BE2C (cell line): Measurements from ENCODE around the gene PODXL2.

ENCODE experiments used
- DNase-seq: peaks from one replicate; pipeline ENCODE4 v3.0.0-alpha.2; 2020
- H3K27me3 ChIP-seq: fragments of 250-450 bp; sonication (Bioruptor Pico); 2 replicates; pipeline ENCODE4 v1.5.1; 2020; ENCODE audit warnings: mild to moderate bottlenecking
- H3K36me3 ChIP-seq: fragments of 250-450 bp; sonication (Bioruptor Pico); 2 replicates; pipeline ENCODE4 v1.5.1; 2020; ENCODE audit warnings: mild to moderate bottlenecking
- H3K4me1 ChIP-seq: fragments of 250-450 bp; sonication (Bioruptor Pico); 2 replicates; pipeline ENCODE4 v1.5.1; 2020
- H3K4me3 ChIP-seq: 2 replicates; pipeline ENCODE4 v1.5.1; 2011; ENCODE audit warnings: low read depth, low read length
- H3K9me3 ChIP-seq: fragments of 250-450 bp; sonication (Bioruptor Pico); 2 replicates; pipeline ENCODE4 v1.5.1; 2020
- TF ChIP-seq, protein P1 (sequence below): IDR thresholded peaks from 2 replicates; pipeline ENCODE4 v1.5.1; 2012; ENCODE audit warnings: mild to moderate bottlenecking, low read depth, low read length

PODXL2 gene

DNA sequence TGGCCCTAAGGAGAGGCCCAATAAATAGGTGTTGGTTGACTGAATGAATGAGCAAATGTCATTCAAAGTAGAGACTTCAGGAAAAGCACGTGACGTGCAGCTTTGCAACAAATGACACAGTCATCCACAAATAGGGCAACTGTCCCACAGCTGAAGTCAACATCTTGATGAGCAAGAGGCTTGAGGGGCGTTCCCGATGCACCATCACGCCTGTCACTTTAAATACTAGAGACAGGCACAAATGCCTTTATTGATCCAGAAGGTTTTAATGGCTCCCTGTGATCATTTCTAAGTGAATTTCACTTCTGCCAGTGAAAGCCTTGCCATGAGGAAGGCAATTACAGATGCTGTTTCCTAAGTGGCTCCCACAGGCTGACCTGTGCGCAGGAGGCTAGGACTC is 87.4 kb downstream of the PODXL2 start:
- no peaks in the 10 kb centered on the region for H3K4me1 ChIP-seq
- no peaks in the 10 kb centered on the region for H3K9me3 ChIP-seq
- H3K36me3 ChIP-seq, result no peaks in the 10 kb centered on the region
- no peak overlapping the region for H3K4me3 ChIP-seq
- TF ChIP-seq, protein P1, sequence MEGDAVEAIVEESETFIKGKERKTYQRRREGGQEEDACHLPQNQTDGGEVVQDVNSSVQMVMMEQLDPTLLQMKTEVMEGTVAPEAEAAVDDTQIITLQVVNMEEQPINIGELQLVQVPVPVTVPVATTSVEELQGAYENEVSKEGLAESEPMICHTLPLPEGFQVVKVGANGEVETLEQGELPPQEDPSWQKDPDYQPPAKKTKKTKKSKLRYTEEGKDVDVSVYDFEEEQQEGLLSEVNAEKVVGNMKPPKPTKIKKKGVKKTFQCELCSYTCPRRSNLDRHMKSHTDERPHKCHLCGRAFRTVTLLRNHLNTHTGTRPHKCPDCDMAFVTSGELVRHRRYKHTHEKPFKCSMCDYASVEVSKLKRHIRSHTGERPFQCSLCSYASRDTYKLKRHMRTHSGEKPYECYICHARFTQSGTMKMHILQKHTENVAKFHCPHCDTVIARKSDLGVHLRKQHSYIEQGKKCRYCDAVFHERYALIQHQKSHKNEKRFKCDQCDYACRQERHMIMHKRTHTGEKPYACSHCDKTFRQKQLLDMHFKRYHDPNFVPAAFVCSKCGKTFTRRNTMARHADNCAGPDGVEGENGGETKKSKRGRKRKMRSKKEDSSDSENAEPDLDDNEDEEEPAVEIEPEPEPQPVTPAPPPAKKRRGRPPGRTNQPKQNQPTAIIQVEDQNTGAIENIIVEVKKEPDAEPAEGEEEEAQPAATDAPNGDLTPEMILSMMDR, result no peak
- no peak for DNase-seq
- no peaks in the 10 kb centered on the region for H3K27me3 ChIP-seq

DNA sequence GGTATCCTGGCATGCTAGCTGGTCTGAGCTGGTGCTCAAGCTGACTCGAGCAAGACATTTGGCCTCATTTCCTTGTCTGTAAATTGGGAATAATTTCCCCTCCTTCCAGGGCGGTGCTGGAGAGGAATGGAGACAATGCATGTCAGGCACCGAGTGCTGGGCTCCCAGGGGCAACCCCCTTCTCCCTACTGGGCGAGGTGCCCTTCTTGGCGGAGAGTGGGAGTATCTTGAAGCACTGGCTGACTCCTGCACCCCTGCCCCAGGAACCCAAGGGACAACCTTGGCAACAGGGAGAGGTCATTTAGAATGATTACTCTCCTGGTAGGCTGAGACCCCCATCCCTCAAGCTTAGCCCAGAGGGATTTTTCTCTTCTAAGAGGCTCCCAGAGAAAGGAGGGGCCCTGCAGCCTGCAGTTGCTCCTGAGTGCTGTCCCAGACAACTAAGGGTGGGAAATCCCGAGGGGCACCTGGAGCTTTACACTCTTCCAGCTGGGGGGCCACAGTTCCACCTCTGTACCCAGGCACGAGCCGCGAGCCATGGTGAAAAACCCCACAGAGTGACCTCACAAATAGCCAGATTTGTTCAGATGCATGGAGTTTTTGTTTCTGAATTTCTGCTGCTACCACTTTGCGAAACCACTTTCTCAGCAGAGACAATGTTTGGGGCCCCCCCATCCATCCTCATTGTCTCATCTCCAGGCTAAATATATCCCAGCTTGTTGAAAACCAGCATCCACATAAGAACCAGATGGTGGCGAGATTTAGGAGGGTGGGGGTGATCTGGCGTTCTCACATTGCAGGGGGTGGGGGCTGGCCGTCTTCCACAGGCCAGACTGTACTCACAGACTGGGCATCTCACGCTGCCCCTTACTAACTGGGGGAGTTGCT is 88.6 kb downstream of the PODXL2 start:
- Histone ChIP-seq H3K27me3 (no peaks in the 10 kb centered on the region), H3K4me3 (no peak overlapping the region), H3K4me1 (no peaks in the 10 kb centered on the region), H3K9me3 (no peaks in the 10 kb centered on the region), H3K36me3 (no peaks in the 10 kb centered on the region)
- DNase-seq, result no peak
- TF ChIP-seq, protein P1, result no peak

DNA sequence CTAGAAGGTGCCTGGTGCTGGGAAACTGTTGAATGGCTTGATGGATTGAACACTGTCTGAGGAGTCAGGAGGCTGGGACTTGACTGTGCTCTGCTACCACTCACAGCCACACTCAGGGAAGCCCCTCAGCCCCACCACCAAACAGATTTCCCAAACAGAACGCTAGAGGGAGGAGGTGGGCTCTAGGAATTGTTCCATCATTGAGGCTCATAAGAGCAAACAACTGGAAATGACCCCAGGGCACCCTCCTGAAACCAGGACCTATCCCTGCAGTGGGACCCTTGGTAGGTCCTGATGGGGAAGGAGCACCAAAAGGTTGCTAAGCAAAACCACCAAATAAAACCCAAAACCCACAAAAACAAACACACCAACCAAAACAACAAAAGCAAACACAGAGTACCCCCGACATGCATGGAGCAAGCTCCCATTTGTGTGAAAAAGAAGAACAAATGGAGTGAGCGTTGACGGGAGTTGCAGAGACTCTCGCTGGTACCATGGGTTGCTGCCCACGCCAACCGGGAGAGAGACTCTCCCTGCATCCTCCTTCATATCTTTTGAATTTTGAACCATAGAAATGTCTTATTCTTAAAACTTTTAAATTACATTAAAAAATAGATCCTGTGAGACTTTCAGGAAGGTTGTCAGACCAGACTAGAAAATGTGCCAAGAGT is 89.4 kb downstream of the PODXL2 start:
- TF ChIP-seq, protein P1, result peak; percentile 55
- Histone ChIP-seq H3K27me3 (no peaks in the 10 kb centered on the region), H3K9me3 (no peaks in the 10 kb centered on the region), H3K4me1 (no peaks in the 10 kb centered on the region), H3K4me3 (no peak overlapping the region), H3K36me3 (no peaks in the 10 kb centered on the region)
- DNase-seq, result no peak

DNA sequence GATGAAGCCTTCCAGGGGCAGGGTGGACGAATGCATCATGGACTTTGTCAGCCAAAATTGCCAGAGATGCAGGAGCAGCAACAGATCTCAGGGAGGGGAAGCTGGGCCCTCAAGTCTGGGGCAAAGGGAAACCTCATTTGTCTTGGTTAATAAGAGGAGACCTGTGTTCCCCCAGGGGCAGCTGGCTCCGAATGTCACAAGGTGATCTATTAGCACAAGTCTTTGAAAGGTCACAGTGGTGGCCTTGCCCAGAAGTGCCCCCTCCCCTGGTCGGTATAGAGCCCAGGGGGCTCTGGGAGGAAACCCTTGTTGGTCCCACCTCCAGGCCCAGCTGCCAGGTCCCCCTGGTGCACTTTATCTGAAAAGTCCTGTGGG is 89.9 kb downstream of the PODXL2 start:
- H3K9me3 ChIP-seq, result no peaks in the 10 kb centered on the region
- DNase-seq, result no peak
- TF ChIP-seq, protein P1, result no peak
- no peaks in the 10 kb centered on the region for H3K36me3 ChIP-seq
- H3K27me3 ChIP-seq, result no peaks in the 10 kb centered on the region
- no peak overlapping the region for H3K4me3 ChIP-seq
- no peaks in the 10 kb centered on the region for H3K4me1 ChIP-seq

DNA sequence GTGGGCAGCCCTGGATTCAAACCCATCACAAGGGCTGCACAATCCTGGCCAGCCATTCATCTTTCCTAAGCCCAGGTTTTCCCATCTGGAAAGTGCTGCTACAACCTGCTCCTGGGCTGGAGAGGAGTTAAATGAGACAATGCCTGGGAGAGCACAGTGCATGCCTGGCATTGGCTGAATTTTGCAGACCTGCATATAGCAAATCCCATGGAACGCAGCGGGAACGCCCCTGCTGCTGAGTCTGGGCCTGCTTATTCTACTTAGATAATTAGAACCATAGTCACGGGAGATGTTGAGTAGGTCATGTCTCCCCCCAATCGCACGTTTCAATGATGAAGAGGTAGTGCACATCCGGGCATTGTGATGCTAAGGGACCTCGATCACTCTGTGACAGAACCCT is 90.4 kb downstream of the PODXL2 start:
- Histone ChIP-seq H3K4me1 (no peaks in the 10 kb centered on the region), H3K9me3 (no peaks in the 10 kb centered on the region), H3K27me3 (no peaks in the 10 kb centered on the region), H3K4me3 (no peak overlapping the region), H3K36me3 (no peaks in the 10 kb centered on the region)
- TF ChIP-seq, protein P1, result no peak
- no peak for DNase-seq
